GM19397 (cell line): ENCODE measurements around the gene TEX29.

Experiments used
- ATAC-seq: cut with Tn5 transposase; IDR thresholded peaks from one replicate; pipeline ENCODE4 v1.9.1; 2021; ENCODE audit warnings: mild to moderate bottlenecking, moderate library complexity; ENCODE audit not compliant: unreplicated experiment

Gene TEX29

GRCh38 chr13:111365149-111366005 lies 44.9 kb downstream of the TEX29 start:
- ATAC-seq = no peak

GRCh38 chr13:111367340-111367739 lies 46.9 kb downstream of the TEX29 start:
- no peak for ATAC-seq

- no peak for ATAC-seq
Measured at GRCh38 chr13:111368091-111368490, 47.6 kb downstream of the TEX29 start.

GRCh38 chr13:111370147-111370546 lies 49.7 kb downstream of the TEX29 start:
- ATAC-seq = no peak

GRCh38 chr13:111370570-111371535 lies 50.4 kb downstream of the TEX29 start:
- no peak for ATAC-seq

GRCh38 chr13:111371720-111372119 lies 51.3 kb downstream of the TEX29 start:
- ATAC-seq = no peak

- no peak for ATAC-seq
Measured at GRCh38 chr13:111372651-111373425, 52.4 kb downstream of the TEX29 start.

- ATAC-seq = no peak
Measured at GRCh38 chr13:111373486-111373885, 53.0 kb downstream of the TEX29 start.

- ATAC-seq = no peak
Measured at GRCh38 chr13:111380431-111380830, 60.0 kb downstream of the TEX29 start.

- no peak for ATAC-seq
Measured at GRCh38 chr13:111382411-111382810, 62.0 kb downstream of the TEX29 start.

GRCh38 chr13:111382877-111383276 lies 62.4 kb downstream of the TEX29 start:
- ATAC-seq = no peak

- ATAC-seq = no peak
Measured at GRCh38 chr13:111383591-111384440, 63.4 kb downstream of the TEX29 start.

- ATAC-seq = no peak
Measured at GRCh38 chr13:111384441-111385182, 64.2 kb downstream of the TEX29 start.

- no peak for ATAC-seq
Measured at GRCh38 chr13:111385183-111385857, 64.9 kb downstream of the TEX29 start.

- ATAC-seq = no peak
Measured at GRCh38 chr13:111387026-111387871, 66.8 kb downstream of the TEX29 start.

- no peak for ATAC-seq
Measured at GRCh38 chr13:111387945-111388600, 67.6 kb downstream of the TEX29 start.

GRCh38 chr13:111388851-111389500 lies 68.5 kb downstream of the TEX29 start:
- no peak for ATAC-seq
